Fibroblast of lung (primary cell): Measurements from ENCODE around the gene SIRPB1. TPM values are rescaled to one million over a fixed set of nuclear protein-coding genes. Genes with fewer than 3 reads are reported as not detected.

ENCODE experiments used
- DNase-seq, 2 donors: peaks; one replicate each; pipeline versions ENCODE4 v3.0.0 to v3.0.0-alpha.2; 2010; ENCODE audit warnings: low read depth in 2 of 2
- H2AFZ ChIP-seq: 2 replicates; pipeline ENCODE4 v1.5.1; 2012; ENCODE audit warnings: low read length, control low read depth, inconsistent platforms
- H3K27ac ChIP-seq: 2 replicates; pipeline ENCODE4 v1.5.1; 2011; ENCODE audit warnings: low read length, control low read depth; ENCODE audit not compliant: insufficient read depth
- H3K27me3 ChIP-seq: 2 replicates; pipeline ENCODE4 v1.5.1; 2011; ENCODE audit warnings: mild to moderate bottlenecking, low read length; ENCODE audit not compliant: control insufficient read depth, insufficient read depth
- H3K36me3 ChIP-seq: 2 replicates; pipeline ENCODE4 v1.5.1; 2011; ENCODE audit warnings: low read length; ENCODE audit not compliant: control insufficient read depth, insufficient read depth
- H3K4me1 ChIP-seq: 2 replicates; pipeline ENCODE4 v1.5.1; 2011; ENCODE audit warnings: low read length; ENCODE audit not compliant: control insufficient read depth, insufficient read depth; ENCODE audit errors: extremely low read depth
- H3K4me2 ChIP-seq: 2 replicates; pipeline ENCODE4 v1.5.1; 2011; ENCODE audit warnings: low read length, control low read depth; ENCODE audit not compliant: insufficient read depth; ENCODE audit errors: extremely low read depth
- H3K4me3 ChIP-seq, 4 experiments: fragments of 200-600 bp in 1 of 4; sonication (generic) in 1 of 4; replicated peaks in 1 of 4; 2 replicates each; pipeline ENCODE4 v1.5.1; 2011 to 2016; ENCODE audit warnings: low read length in 4 of 4, low read depth in 3 of 4, mild to moderate bottlenecking in 3 of 4, control low read depth in 2 of 4, inconsistent platforms in 1 of 4, mixed read lengths in 1 of 4; ENCODE audit not compliant: insufficient read depth in 1 of 4; ENCODE audit errors: control extremely low read depth in 1 of 4
- H3K79me2 ChIP-seq: 2 replicates; pipeline ENCODE4 v1.5.1; 2012; ENCODE audit warnings: mild to moderate bottlenecking, low read length, inconsistent platforms; ENCODE audit not compliant: control insufficient read depth, insufficient read depth
- H3K9ac ChIP-seq: 2 replicates; pipeline ENCODE4 v1.5.1; 2011; ENCODE audit warnings: mild to moderate bottlenecking, low read length, control low read depth; ENCODE audit not compliant: insufficient read depth
- H3K9me3 ChIP-seq: 2 replicates; pipeline ENCODE4 v1.5.1; 2012; ENCODE audit warnings: low read depth, low read length; ENCODE audit not compliant: control insufficient read depth, insufficient read depth
- H4K20me1 ChIP-seq: 2 replicates; pipeline ENCODE4 v1.5.1; 2011; ENCODE audit warnings: low read length; ENCODE audit not compliant: control insufficient read depth, insufficient read depth; ENCODE audit errors: extremely low read depth
- CTCF ChIP-seq, 2 donors: IDR thresholded peaks in 1 of 2; conservative IDR thresholded peaks in 1 of 2; 1 replicate in 1 of 2; 2 replicates in 1 of 2; pipeline ENCODE4 v1.5.1; 2011 to 2012; ENCODE audit warnings: low read length in 2 of 2, control low read depth in 1 of 2, inconsistent platforms in 1 of 2, low read depth in 1 of 2, mild to moderate bottlenecking in 1 of 2
- EZH2 ChIP-seq: IDR thresholded peaks from 2 replicates; pipeline ENCODE4 v1.5.1; 2012; ENCODE audit warnings: low read length, control low read depth, mild to moderate bottlenecking; ENCODE audit errors: missing control alignments
- polyA plus RNA-seq, 2 donors: library from polyadenylated mRNA; depleted of rRNA in 1 of 2; stranded (reverse) in 1 of 2; unstranded in 1 of 2; fragments of >200 nt; gene quantifications; 2 replicates each; pipeline ENCODE4 v1.2.1, GENCODE V29; 2011 to 2012; ENCODE audit warnings: missing spikeins in 1 of 2
- total RNA-seq: library from RNA; depleted of rRNA; stranded (reverse); fragments of >200 nt; gene quantifications from 2 replicates; pipeline ENCODE4 v1.2.1, GENCODE V29; 2014

The SIRPB1 gene
- total and polyA plus RNA-seq, 2 donors (not counting 1 experiment from before 2014, with no cell fraction given), result 0.17 TPM; not detected in 1

GRCh38 chr20:1663917-1664316, 44.1 kb upstream of the SIRPB1 start:
- no peak overlapping the region for H3K9ac ChIP-seq
- H3K27me3 ChIP-seq, result peaks cover 3% of the 10 kb centered on the region
- TF ChIP-seq CTCF (conservative IDR thresholded peaks at IDR 0.05 in 1 of 2, IDR thresholded peaks at IDR 0.05 in 1 of 2; ENCODE audit: low read depth in 1 of 2, low read length in 2 of 2), result no peak
- TF ChIP-seq EZH2, result no peak
- H3K27ac ChIP-seq, result no peak overlapping the region
- no peaks in the 10 kb centered on the region for H3K36me3 ChIP-seq
- no peak overlapping the region for H2AFZ ChIP-seq
- no peaks in the 10 kb centered on the region for H3K79me2 ChIP-seq
- no peaks in the 10 kb centered on the region for H3K4me1 ChIP-seq
- no peak overlapping the region for H3K4me2 ChIP-seq
- H3K4me3 ChIP-seq, result no peak overlapping the region
- no peaks in the 10 kb centered on the region for H4K20me1 ChIP-seq
- DNase-seq, result peak in 1 of 2 donors; percentile 24
- no peaks in the 10 kb centered on the region for H3K9me3 ChIP-seq

DNA sequence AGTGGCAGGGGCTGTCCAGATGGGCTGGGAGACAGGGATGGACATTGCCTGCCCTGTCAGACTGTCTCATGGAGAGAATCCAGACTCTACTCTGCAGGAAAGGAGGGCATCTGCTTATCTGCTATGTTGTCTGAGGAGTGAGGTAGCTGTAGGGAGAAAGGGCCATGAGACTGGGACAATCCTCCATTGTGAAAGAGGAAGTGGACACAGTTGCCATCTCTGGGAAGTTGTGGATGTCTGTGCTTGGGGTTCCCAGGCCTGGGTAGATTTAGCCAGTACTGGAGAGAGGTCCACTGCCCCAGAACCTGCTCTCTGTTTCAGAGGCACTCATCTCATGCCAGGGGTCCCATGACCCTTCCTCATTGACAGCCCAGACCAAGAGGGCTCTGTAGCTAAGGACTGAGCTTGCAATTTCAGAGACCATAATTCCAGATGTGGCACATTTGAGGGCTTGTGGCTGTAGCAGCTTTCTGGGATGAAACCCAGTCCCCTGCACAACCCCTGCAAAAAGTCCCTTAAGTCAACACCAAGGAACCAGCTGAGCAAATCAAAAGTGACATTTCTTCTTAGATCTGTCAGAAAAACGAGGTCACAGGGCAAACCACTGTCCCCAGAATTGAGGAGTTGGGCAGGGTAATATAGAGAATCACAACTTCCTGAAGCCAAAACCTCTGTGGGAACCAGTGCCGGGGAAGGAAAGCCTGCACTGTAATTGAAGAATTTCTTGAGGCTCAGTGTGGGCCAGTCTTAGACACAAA, 41.9 kb upstream of the SIRPB1 start:
- Histone ChIP-seq H3K27ac (no peak overlapping the region), H3K4me2 (no peak overlapping the region), H3K4me1 (no peaks in the 10 kb centered on the region), H2AFZ (no peak overlapping the region), H3K27me3 (peaks cover 5% of the 10 kb centered on the region), H3K36me3 (no peaks in the 10 kb centered on the region), H4K20me1 (no peaks in the 10 kb centered on the region), H3K79me2 (no peaks in the 10 kb centered on the region), H3K4me3 (no peak overlapping the region), H3K9me3 (no peaks in the 10 kb centered on the region), H3K9ac (no peak overlapping the region)
- no peak for DNase-seq
- no peak for TF ChIP-seq CTCF (conservative IDR thresholded peaks at IDR 0.05 in 1 of 2, IDR thresholded peaks at IDR 0.05 in 1 of 2; ENCODE audit: low read depth in 1 of 2, low read length in 2 of 2)
- no peak for TF ChIP-seq EZH2

DNA sequence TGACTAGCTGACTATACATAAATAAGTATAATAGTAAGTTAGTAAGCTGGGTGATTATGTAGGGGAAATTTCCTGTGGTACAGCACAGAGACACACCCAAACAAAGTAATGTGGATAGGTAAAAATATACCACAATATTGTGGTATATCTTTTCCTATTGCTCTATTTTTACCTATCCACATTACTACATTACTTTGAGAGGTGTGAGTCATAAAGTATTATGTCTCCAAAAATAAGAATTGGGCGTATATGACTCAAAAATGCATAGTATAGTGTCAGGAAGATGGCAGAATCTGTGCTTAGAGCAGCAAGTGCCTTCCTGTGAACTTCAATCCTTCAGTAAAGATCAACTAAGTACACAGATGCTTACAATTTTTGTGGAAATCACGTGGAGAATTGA, 40.4 kb upstream of the SIRPB1 start:
- Histone ChIP-seq H3K4me2 (no peak overlapping the region), H3K9me3 (no peaks in the 10 kb centered on the region), H3K9ac (no peak overlapping the region), H4K20me1 (no peaks in the 10 kb centered on the region), H3K4me1 (no peaks in the 10 kb centered on the region), H3K27ac (no peak overlapping the region), H3K4me3 (no peak overlapping the region), H2AFZ (no peak overlapping the region), H3K79me2 (no peaks in the 10 kb centered on the region), H3K36me3 (no peaks in the 10 kb centered on the region), H3K27me3 (peaks cover 5% of the 10 kb centered on the region)
- TF ChIP-seq EZH2 (no peak), CTCF (conservative IDR thresholded peaks at IDR 0.05 in 1 of 2, IDR thresholded peaks at IDR 0.05 in 1 of 2; ENCODE audit: low read depth in 1 of 2, low read length in 2 of 2) (no peak)
- DNase-seq, result no peak
